H1 (cell line): Measurements from ENCODE around the gene ARHGEF7. TPM values are rescaled to one million over a fixed set of nuclear protein-coding genes. Genes with fewer than 3 reads are reported as not detected.

Experiments used
- BRCA1 ChIP-seq: IDR thresholded peaks from 2 replicates; pipeline ENCODE4 v1.6.1; 2012; ENCODE audit warnings: low read depth, low read length, improper control_type of control experiment
- FOSL1 ChIP-seq: IDR thresholded peaks from 2 replicates; pipeline ENCODE4 v1.6.1; 2011; ENCODE audit warnings: mild to moderate bottlenecking, low read depth, low read length, moderate library complexity; ENCODE audit not compliant: insufficient read depth
- SAP30 ChIP-seq: fragments of 300-600 bp; sonication (generic); IDR thresholded peaks from 2 replicates; pipeline ENCODE4 v1.7.1; 2012; ENCODE audit warnings: low read length, moderate library complexity, mild to moderate bottlenecking, inconsistent platforms; ENCODE audit not compliant: insufficient read depth, insufficient replicate concordance
- polyA plus RNA-seq, 7 experiments: library from polyadenylated mRNA; depleted of rRNA in 3 of 7; stranded (reverse) in 5 of 7; unstranded in 2 of 7; fragments of >200 nt in 5 of 7; fragments of 200-250 nt in 2 of 7; gene quantifications; 1 replicate in 5 of 7; 2 replicates in 1 of 7; 4 replicates in 1 of 7; pipeline versions ENCODE4 v1.2.1 to v1.2.3, GENCODE V29; 2011 to 2013; ENCODE audit warnings: missing spikeins in 2 of 7, mixed read lengths in 2 of 7
- total RNA-seq: library from RNA; stranded (reverse); fragmentation: NEBNext Ultra II Directional; extraction: Animal tissue kit (Norgen Biotek cat#: 25700); gene quantifications from 2 replicates; pipeline ENCODE4 v1.2.1, GENCODE V29; 2021

ARHGEF7 gene
- total and polyA plus RNA-seq, 2 of the 8 experiments (the other 6 are each of a cell fraction or from before 2014, with no cell fraction given), result 26.2 to 56.5 TPM

GRCh38 chr13:111116856-111117255 lies 1.7 kb downstream of the ARHGEF7 start (continued):
- TF ChIP-seq BRCA1 (no peak), FOSL1 (no peak), SAP30 (no peak)
